HepG2 (cell line): ENCODE measurements around the gene RPL41.
"Not testable (repeated sequence)": the region's sequence is repeated elsewhere in the genome, so short reads cannot be mapped to it uniquely, and the experiment has no call there.

ENCODE experiments used
- ATAD3A ChIP-seq: sonication (generic); formaldehyde crosslinking; IDR thresholded peaks from 2 replicates; pipeline ENCODE4 v1.4.0; 2020; ENCODE audit warnings: missing genetic modification reagents
- CTCF ChIP-seq: sonication (generic); formaldehyde crosslinking; IDR thresholded peaks from 2 replicates; pipeline ENCODE4 v1.5.0; 2020; ENCODE audit warnings: mild to moderate bottlenecking, missing genetic modification reagents, moderate library complexity
- IKZF1 ChIP-seq: fragments of 450-650 bp; IDR thresholded peaks from 2 replicates; pipeline ENCODE4 v1.7.1; 2016

DNA sequence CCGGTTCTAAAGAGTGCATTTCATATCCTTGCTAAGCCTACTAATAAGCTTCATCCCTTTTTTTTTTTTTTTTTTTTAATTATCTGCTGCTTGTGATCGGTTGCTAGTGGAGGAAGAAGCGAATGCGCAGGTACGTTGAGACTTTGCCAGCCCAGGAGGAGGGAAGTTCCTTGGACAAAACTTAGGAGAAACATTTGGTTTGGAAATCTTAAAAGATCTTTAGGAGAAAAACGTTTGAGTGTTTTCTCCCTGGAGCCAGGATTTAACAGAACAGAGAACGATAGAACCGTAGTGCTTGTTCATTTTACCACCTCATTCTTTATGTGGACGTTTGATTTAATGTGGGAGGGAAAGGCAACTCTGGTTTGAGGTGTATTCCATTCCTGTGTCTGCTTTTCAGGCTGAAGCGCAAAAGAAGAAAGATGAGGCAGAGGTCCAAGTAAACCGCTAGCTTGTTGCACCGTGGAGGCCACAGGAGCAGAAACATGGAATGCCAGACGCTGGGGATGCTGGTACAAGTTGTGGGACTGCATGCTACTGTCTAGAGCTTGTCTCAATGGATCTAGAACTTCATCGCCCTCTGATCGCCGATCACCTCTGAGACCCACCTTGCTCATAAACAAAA is 761 bp downstream of the RPL41 start:
- TF ChIP-seq ATAD3A (CRISPR knock-in tag); CTCF (CRISPR knock-in tag); IKZF1: not testable (repeated sequence)
